ENCODE measurements around the gene ANAPC5. TPM values are rescaled to one million over a fixed set of nuclear protein-coding genes. Genes with fewer than 3 reads are reported as not detected.
A peak's percentile ranks its signal among the peaks of the same experiment; 100 is the strongest.
"Not testable (repeated sequence)": the region's sequence is repeated elsewhere in the genome, so short reads cannot be mapped to it uniquely, and the experiment has no call there.

The ANAPC5 gene
- polyA plus RNA-seq, 12 donors = 96.6 to 163 (median 120) TPM; not detected in 1

- peak; percentile 61 for DNase-seq
Observed at GRCh38 chr12:121288986-121289385, 63.2 kb downstream of the ANAPC5 start.

- no peak for DNase-seq
Observed at GRCh38 chr12:121288158-121288845, 63.9 kb downstream of the ANAPC5 start.

- no peak for DNase-seq
Observed at GRCh38 chr12:121287267-121287954, 64.8 kb downstream of the ANAPC5 start.

GRCh38 chr12:121285856-121286255, 66.4 kb downstream of the ANAPC5 start:
- no peak for DNase-seq

DNA sequence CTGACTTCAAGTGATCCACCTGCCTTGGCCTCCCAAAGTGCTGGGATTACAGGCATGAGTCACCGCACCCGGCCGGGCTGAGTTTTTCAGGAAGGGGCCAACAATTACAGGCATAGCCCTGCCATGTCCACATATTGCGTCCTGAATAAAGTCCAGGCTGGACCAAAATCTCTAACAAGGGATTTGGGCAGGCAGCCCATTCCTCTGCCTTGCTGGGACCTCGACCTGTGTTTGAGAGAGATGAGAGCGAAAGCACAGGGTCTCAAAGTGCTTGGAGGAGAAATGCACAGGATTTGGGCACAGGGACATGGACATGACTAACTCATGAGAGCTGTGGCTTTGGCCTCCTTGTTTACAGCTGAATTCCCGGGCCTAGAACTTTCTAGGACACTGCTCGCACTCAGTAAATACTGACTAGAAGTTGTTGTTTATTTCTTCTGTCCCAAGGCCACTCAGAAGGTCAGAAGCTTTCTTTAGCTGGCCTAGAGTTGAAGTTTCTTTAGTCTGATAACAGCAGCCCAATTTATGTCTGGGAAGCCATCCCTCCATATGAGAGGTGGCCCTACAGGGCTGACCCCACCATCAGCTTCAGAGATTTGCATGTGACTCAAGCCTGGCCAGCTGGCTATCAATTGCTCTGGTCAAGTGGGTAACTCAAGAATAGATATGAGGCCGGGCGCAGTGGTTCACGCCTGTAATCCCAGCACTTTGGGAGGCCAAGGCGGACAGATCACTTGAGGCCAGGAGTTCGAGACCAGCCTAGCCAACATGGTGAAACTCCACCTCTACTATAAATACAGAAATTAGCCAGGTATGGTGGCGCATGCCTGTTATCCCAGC, 67.4 kb downstream of the ANAPC5 start:
- DNase-seq = no peak

- DNase-seq = no peak
Observed at GRCh38 chr12:121283841-121284240, 68.4 kb downstream of the ANAPC5 start.

- no peak for DNase-seq
Observed at GRCh38 chr12:121283388-121283787, 68.8 kb downstream of the ANAPC5 start.

- not testable (repeated sequence) for DNase-seq
Observed at GRCh38 chr12:121282910-121283309, 69.3 kb downstream of the ANAPC5 start.

GRCh38 chr12:121282072-121282742, 70.0 kb downstream of the ANAPC5 start:
- DNase-seq = no peak

- DNase-seq = not testable (repeated sequence)
Observed at GRCh38 chr12:121281116-121281515, 71.1 kb downstream of the ANAPC5 start.

GRCh38 chr12:121280531-121280930, 71.7 kb downstream of the ANAPC5 start:
- DNase-seq = not testable (repeated sequence)

DNA sequence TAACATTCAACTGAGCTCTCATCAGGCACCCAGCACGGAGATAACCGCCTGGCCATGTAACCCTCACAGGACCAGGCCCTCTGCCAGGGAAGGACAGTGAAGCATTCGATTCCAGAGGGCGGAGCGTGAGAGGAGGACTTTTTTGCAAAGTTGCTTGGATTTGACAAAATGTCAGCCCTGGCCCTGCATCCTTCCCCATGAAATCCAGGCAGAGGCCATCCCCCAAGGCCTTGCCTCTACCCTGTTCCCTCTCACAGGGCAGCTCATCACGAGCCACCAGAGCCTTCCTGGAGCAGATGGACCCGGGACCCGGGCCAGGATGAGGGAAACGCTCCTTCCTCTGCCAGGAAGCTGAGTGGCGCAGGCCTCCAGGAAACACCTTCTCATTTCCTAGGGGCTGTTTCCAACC, 72.7 kb downstream of the ANAPC5 start:
- DNase-seq = no peak

- no peak for DNase-seq
Observed at GRCh38 chr12:121279071-121279375, 73.2 kb downstream of the ANAPC5 start.

GRCh38 chr12:121278169-121279070, 73.8 kb downstream of the ANAPC5 start:
- no peak for DNase-seq

DNA sequence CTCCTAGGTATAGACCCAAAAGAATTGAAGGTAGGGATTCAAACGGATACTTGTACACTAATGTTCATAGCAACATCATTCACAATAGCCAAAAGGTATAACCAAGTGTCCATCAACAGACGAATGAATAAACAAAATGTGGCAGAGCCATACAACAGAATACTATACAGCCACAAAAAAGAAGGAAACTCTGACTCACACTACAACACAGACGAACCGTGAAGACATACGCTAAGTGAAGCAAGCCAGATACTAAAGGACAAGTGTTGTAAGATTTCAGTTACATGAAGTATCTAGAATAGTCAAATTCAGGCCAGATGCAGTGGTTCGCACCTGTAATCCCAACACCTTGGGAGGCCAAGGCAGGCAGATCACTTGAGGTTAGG, 74.8 kb downstream of the ANAPC5 start:
- DNase-seq = no peak

DNA sequence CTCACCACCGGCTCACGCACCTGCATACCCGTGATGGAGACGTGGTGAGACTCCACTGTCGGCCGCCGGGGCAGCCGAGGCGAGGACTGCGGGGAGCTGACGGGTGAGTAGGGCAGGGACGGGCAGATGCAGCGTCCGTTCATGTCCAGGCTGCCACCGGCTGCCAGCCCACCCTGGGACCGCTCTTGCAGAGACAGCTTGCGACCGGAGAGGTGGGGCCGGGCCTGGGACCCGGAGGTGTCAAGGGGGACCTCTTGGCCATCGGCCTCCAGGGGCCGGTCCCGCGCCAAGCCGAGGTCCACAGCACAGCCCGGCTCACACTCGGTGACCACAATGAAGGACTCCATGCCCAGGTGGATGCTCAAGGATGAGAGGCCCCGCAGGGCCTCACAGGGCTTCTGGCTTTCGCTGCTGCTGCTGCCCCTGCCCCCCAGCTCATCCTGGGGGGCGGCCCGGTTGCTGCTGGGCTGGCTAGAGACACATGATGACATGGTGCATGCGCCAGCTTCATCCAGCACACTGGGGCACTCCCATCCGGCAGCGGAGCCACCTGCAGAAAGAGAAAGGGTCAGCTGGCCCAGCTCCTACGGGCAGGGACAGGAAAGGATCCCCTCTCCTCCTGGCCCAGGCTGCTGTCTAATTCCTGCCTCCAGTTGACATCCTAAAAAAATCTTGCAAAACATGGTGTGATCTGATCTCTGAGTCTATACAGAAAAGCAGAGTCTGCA, 78.0 kb downstream of the ANAPC5 start:
- DNase-seq = no peak

GRCh38 chr12:121273364-121273896, 78.8 kb downstream of the ANAPC5 start:
- no peak for DNase-seq

DNA sequence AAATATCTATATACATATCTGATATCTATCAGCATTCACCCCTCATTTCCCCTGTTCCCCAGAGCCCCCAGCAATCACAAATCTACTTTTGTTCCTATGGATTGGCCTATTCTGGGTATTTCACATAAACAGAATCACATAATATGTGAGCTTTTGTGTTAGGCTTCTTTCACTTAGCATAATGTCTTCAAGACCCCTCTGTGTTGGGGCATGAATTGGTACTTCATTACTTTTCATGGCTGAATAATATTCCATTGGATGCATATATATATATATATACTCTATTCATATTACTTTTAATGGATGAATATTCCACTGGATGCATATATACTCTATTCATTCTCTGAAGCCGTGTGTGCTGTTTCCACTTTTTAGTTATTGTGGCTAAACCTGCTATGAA, 84.4 kb downstream of the ANAPC5 start:
- DNase-seq = no peak

GRCh38 chr12:121264951-121265515, 87.2 kb downstream of the ANAPC5 start:
- no peak for DNase-seq

- no peak for DNase-seq
Observed at GRCh38 chr12:121264135-121264534, 88.1 kb downstream of the ANAPC5 start.

Measured in muscle of arm (tissue), 12 donors.